ENCODE measurements around the gene PPP1R2B. TPM values are rescaled to one million over a fixed set of nuclear protein-coding genes. Genes with fewer than 3 reads are reported as not detected.

PPP1R2B gene
- total RNA-seq (ENCODE audit: low replicate concordance), result 0.12 and 0.23 TPM in 2 replicates

DNA sequence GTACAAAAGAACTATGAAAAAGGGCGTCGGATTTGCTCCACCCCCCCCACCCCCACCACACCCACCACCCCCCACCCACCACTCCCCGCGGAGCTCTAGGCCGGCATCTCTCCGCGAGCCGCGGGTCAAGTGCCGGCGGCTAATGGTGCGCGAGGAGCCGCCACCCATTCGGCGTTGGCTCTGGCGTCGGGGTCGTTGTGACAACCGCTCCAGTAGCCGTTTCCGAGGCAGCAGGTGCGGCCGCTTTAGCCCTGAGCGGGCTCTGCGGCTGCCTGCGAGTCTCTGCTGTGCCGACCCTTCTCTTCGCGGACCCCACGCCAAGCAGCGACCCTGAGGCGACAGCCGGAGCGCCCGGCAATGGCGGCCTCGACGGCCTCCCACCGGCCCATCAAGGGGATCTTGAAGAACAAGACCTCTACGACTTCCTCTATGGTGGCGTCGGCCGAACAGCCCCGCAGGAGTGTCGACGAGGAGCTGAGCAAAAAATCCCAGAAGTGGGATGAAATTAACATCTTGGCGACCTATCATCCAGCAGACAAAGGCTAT is at the start of gene PPP1R2B:
TSS of gene PPP1R2B (plus strand) at position 90 of the 546 bp plus-strand sequence. CDS start at position 358, 268 bp downstream.

Other genes starting within 250 kb of the PPP1R2B start
- not detected in 2 replicates for gene TIMD4, start 112.9 kb downstream of the PPP1R2B start, total RNA-seq (ENCODE audit: low replicate concordance)
- gene HAVCR1, start 208.8 kb downstream of the PPP1R2B start, total RNA-seq (ENCODE audit: low replicate concordance), result not detected in 2 replicates